Measurements from ENCODE around the gene WDR37.

WDR37 gene

GRCh38 chr10:1162481-1163203, 106.5 kb downstream of the WDR37 start:
- ATAC-seq (ENCODE audit: insufficient read depth, low read depth) = no peak
- Histone ChIP-seq H3K27me3 (ENCODE audit: insufficient read depth, low read length, poor library complexity) (no peaks in the 10 kb centered on the region), H3K4me3 (ENCODE audit: low read depth in 1 of 2, low read length in 2 of 2) (no peak overlapping the region), H3K9me3 (ENCODE audit: insufficient read depth, low read length, severe bottlenecking) (no peaks in the 10 kb centered on the region), H3K27ac (ENCODE audit: low read length) (no peak overlapping the region), H3K9ac (ENCODE audit: low read depth, low read length) (no peak overlapping the region), H3K4me1 (ENCODE audit: insufficient read depth, low read length) (no peaks in the 10 kb centered on the region), H3K79me2 (ENCODE audit: insufficient read depth, low read length) (no peaks in the 10 kb centered on the region), H4K20me1 (ENCODE audit: insufficient read depth, low read length) (no peaks in the 10 kb centered on the region), H3K36me3 (ENCODE audit: insufficient read depth, low read length) (no peaks in the 10 kb centered on the region), H2AFZ (ENCODE audit: low read depth, low read length) (no peak overlapping the region), H3K4me2 (ENCODE audit: insufficient read depth, low read length) (no peak overlapping the region)
- TF ChIP-seq EZH2 (IDR thresholded peaks at IDR 0.05; ENCODE audit: borderline replicate concordance, low read depth, low read length, severe bottlenecking) (no peak), CTCF (IDR thresholded peaks at IDR 0.05; ENCODE audit: borderline replicate concordance, extremely low read depth, low read length, poor library complexity, severe bottlenecking) (no peak)
- no peak for DNase-seq

- TF ChIP-seq EZH2 (IDR thresholded peaks at IDR 0.05; ENCODE audit: borderline replicate concordance, low read depth, low read length, severe bottlenecking) = no peak
- TF ChIP-seq CTCF (IDR thresholded peaks at IDR 0.05; ENCODE audit: borderline replicate concordance, extremely low read depth, low read length, poor library complexity, severe bottlenecking) = no peak
- H3K4me2 ChIP-seq (ENCODE audit: insufficient read depth, low read length) = no peak overlapping the region
- no peak overlapping the region for H3K4me3 ChIP-seq (ENCODE audit: low read depth in 1 of 2, low read length in 2 of 2)
- H3K9ac ChIP-seq (ENCODE audit: low read depth, low read length) = no peak overlapping the region
- no peak for DNase-seq
- no peaks in the 10 kb centered on the region for H3K4me1 ChIP-seq (ENCODE audit: insufficient read depth, low read length)
- no peaks in the 10 kb centered on the region for H3K27me3 ChIP-seq (ENCODE audit: insufficient read depth, low read length, poor library complexity)
- H4K20me1 ChIP-seq (ENCODE audit: insufficient read depth, low read length) = no peaks in the 10 kb centered on the region
- H3K36me3 ChIP-seq (ENCODE audit: insufficient read depth, low read length) = no peaks in the 10 kb centered on the region
- no peaks in the 10 kb centered on the region for H3K79me2 ChIP-seq (ENCODE audit: insufficient read depth, low read length)
- H3K9me3 ChIP-seq (ENCODE audit: insufficient read depth, low read length, severe bottlenecking) = no peaks in the 10 kb centered on the region
- no peak overlapping the region for H2AFZ ChIP-seq (ENCODE audit: low read depth, low read length)
- no peak for ATAC-seq (ENCODE audit: insufficient read depth, low read depth)
- H3K27ac ChIP-seq (ENCODE audit: low read length) = no peak overlapping the region
Observed at GRCh38 chr10:1163204-1163660, 107.0 kb downstream of the WDR37 start.

GRCh38 chr10:1163831-1164230, 107.6 kb downstream of the WDR37 start:
- DNase-seq (no peak), ATAC-seq (ENCODE audit: insufficient read depth, low read depth) (no peak)
- H2AFZ ChIP-seq (ENCODE audit: low read depth, low read length) = no peak overlapping the region

More at GRCh38 chr10:1163831-1164230, 107.6 kb downstream of the WDR37 start:
- Histone ChIP-seq H3K4me2 (ENCODE audit: insufficient read depth, low read length) (no peak overlapping the region), H3K4me3 (ENCODE audit: low read depth in 1 of 2, low read length in 2 of 2) (no peak overlapping the region), H3K9me3 (ENCODE audit: insufficient read depth, low read length, severe bottlenecking) (no peaks in the 10 kb centered on the region), H4K20me1 (ENCODE audit: insufficient read depth, low read length) (no peaks in the 10 kb centered on the region), H3K79me2 (ENCODE audit: insufficient read depth, low read length) (no peaks in the 10 kb centered on the region), H3K36me3 (ENCODE audit: insufficient read depth, low read length) (no peaks in the 10 kb centered on the region), H3K27ac (ENCODE audit: low read length) (no peak overlapping the region), H3K27me3 (ENCODE audit: insufficient read depth, low read length, poor library complexity) (no peaks in the 10 kb centered on the region), H3K9ac (ENCODE audit: low read depth, low read length) (no peak overlapping the region), H3K4me1 (ENCODE audit: insufficient read depth, low read length) (no peaks in the 10 kb centered on the region)
- no peak for TF ChIP-seq EZH2 (IDR thresholded peaks at IDR 0.05; ENCODE audit: borderline replicate concordance, low read depth, low read length, severe bottlenecking)
- TF ChIP-seq CTCF (IDR thresholded peaks at IDR 0.05; ENCODE audit: borderline replicate concordance, extremely low read depth, low read length, poor library complexity, severe bottlenecking) = no peak
